Activated T-cell treated with anti-CD3 and anti-CD28 coated beads, Interleukin-2, amount 50 U/mL, for 24 hours (primary cell): ENCODE measurements around the gene STAT4.

Experiments
- DNase-seq: peaks from one replicate; pipeline ENCODE4 v3.0.0-alpha.2; 2020
- H3K27ac Mint-ChIP-seq: 2 replicates; pipeline ENCODE4 v1.8.0; 2020; ENCODE audit warnings: mild to moderate bottlenecking, mixed read lengths
- H3K27me3 Mint-ChIP-seq: 2 replicates; pipeline ENCODE4 v1.8.0; 2020; ENCODE audit warnings: mixed read lengths
- H3K36me3 Mint-ChIP-seq: 2 replicates; pipeline ENCODE4 v1.8.0; 2020; ENCODE audit warnings: low read depth, mixed read lengths
- H3K4me1 Mint-ChIP-seq: 2 replicates; pipeline ENCODE4 v1.8.0; 2020; ENCODE audit warnings: low read depth, mixed read lengths
- H3K4me3 Mint-ChIP-seq: 2 replicates; pipeline ENCODE4 v1.8.0; 2020; ENCODE audit warnings: mild to moderate bottlenecking, moderate library complexity, mixed read lengths
- H3K9me3 Mint-ChIP-seq: 2 replicates; pipeline ENCODE4 v1.8.0; 2020; ENCODE audit warnings: mixed read lengths

STAT4 gene

GRCh38 chr2:191065785-191066184, 85.0 kb downstream of the STAT4 start:
- peaks cover 68% of the 10 kb centered on the region for H3K36me3 Mint-ChIP-seq
- peak overlapping the region; percentile 70 for H3K4me3 Mint-ChIP-seq
- H3K27ac Mint-ChIP-seq = peak overlapping the region; percentile 75
- no peaks in the 10 kb centered on the region for H3K27me3 Mint-ChIP-seq
- H3K9me3 Mint-ChIP-seq = no peaks in the 10 kb centered on the region
- peaks cover 82% of the 10 kb centered on the region for H3K4me1 Mint-ChIP-seq
- no peak for DNase-seq

DNA sequence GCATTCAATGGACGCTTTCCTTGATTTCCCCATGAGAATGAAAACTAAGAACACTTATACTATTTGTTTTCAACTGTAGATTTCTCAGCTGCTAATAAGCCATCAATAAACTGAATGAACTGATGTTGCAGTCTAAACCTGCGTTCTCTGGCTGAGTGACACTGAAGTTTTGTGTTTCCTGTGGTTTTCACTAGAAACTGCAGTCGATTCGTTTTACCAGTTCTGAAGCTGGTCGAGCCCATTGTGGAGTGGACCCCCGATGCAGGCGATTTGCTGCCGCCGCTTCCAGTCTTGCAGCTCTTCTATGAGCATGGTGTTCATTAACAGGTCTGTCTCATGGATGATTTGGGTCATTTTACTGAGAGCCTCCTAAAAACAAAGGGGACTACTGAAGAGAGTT, 86.2 kb downstream of the STAT4 start:
- peak; percentile 46 for DNase-seq
- Mint-ChIP-seq H3K9me3 (no peaks in the 10 kb centered on the region), H3K4me1 (peaks cover 79% of the 10 kb centered on the region), H3K4me3 (peak overlapping the region; percentile 83), H3K36me3 (peaks cover 69% of the 10 kb centered on the region), H3K27ac (peak overlapping the region; percentile 93), H3K27me3 (no peaks in the 10 kb centered on the region)

- Mint-ChIP-seq H3K27me3 (no peaks in the 10 kb centered on the region), H3K4me3 (peak overlapping the region; percentile 19), H3K36me3 (peaks cover 71% of the 10 kb centered on the region), H3K4me1 (peaks cover 79% of the 10 kb centered on the region), H3K27ac (peak overlapping the region; percentile 51), H3K9me3 (no peaks in the 10 kb centered on the region)
- DNase-seq = no peak
Measured at GRCh38 chr2:191063584-191063983, 87.2 kb downstream of the STAT4 start.

- Mint-ChIP-seq H3K9me3 (no peaks in the 10 kb centered on the region), H3K27ac (peak overlapping the region; percentile 87), H3K4me3 (peak overlapping the region; percentile 21), H3K36me3 (peaks cover 68% of the 10 kb centered on the region), H3K4me1 (peaks cover 69% of the 10 kb centered on the region), H3K27me3 (no peaks in the 10 kb centered on the region)
- no peak for DNase-seq
Measured at GRCh38 chr2:191061381-191061980, 89.3 kb downstream of the STAT4 start.

GRCh38 chr2:191059308-191059707, 91.5 kb downstream of the STAT4 start:
- Mint-ChIP-seq H3K27me3 (no peaks in the 10 kb centered on the region), H3K9me3 (no peaks in the 10 kb centered on the region), H3K27ac (peak overlapping the region; percentile 45), H3K36me3 (peaks cover 61% of the 10 kb centered on the region), H3K4me1 (peaks cover 66% of the 10 kb centered on the region), H3K4me3 (no peak overlapping the region)
- DNase-seq = no peak

DNA sequence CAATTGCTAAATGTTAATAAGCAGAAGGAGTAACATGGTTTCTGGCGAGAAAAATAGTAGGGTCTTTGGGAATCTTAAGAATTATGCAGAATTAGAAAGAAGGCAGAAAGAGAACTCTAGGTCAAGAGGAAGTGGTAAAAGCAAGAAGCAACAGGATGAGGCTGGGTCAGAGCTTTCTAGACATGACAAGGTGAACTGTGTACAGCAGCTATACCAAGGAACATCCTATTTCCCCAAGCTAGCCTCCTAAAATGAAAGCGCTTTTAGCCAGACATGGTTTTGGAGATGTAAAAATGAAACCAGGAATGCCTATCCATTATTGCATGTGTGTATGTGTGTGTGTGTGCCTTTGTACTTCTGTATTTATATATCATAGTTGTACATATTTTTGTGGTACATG, 94.6 kb downstream of the STAT4 start:
- H3K4me1 Mint-ChIP-seq = peaks cover 40% of the 10 kb centered on the region

GRCh38 chr2:191053256-191053655, 97.5 kb downstream of the STAT4 start:
- Mint-ChIP-seq H3K9me3 (no peaks in the 10 kb centered on the region), H3K27me3 (no peaks in the 10 kb centered on the region), H3K27ac (no peak overlapping the region), H3K36me3 (peaks cover 30% of the 10 kb centered on the region), H3K4me3 (no peak overlapping the region), H3K4me1 (peaks cover 22% of the 10 kb centered on the region)
- no peak for DNase-seq

More for the DNA sequence above, 94.6 kb downstream of the STAT4 start:
- Mint-ChIP-seq H3K36me3 (peaks cover 46% of the 10 kb centered on the region), H3K9me3 (no peaks in the 10 kb centered on the region), H3K27me3 (no peaks in the 10 kb centered on the region), H3K27ac (peak overlapping the region; percentile 77), H3K4me3 (no peak overlapping the region)
- no peak for DNase-seq

DNA sequence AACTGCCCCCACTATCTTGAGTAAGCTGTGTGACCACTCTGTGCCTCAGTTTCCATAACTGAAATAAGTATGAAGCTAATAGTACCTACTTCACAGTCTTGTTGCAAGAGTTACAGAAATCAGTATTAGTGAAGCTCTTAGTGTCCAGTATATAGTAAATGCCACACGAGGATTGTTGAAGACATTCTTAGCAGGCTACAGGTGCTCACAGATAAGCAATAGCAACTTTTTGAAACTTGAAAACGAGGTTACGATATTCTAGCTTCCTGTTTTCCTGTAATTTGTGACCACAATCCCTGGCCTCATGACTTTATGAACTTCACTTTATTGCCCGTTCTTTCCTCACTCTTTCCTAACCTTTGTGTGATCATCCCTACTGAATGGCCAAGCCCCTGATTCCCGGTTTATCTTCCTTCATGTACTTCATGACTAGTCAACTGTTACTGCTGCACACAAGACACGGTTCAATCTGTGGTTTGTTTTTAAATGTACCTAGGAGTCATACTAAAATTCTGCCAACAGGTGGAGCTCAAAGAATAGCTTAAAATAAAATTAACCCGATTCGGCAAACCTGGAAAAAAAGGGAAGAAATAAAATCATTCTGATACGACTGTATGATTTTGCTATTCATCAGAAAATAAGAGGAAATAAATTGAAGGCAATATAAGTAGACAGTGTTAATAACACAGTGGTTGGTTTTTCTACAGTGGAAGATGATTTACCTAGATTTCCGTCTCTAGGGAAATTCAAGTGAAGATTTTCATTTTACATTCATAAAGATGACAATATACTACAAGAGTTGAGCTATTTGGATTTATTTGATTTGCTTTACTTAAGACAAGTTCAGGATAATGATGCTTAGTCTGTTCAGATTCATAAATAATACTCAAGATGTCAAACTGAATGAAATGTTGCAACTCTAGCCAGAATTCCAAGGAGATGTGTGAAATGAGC, 98.7 kb downstream of the STAT4 start:
- no peak for DNase-seq
- Mint-ChIP-seq H3K27me3 (no peaks in the 10 kb centered on the region), H3K4me3 (no peak overlapping the region), H3K4me1 (peaks cover 19% of the 10 kb centered on the region), H3K9me3 (no peaks in the 10 kb centered on the region), H3K36me3 (peaks cover 29% of the 10 kb centered on the region), H3K27ac (no peak overlapping the region)

- H3K4me1 Mint-ChIP-seq = peaks cover 12% of the 10 kb centered on the region
- no peak for DNase-seq
- H3K36me3 Mint-ChIP-seq = peaks cover 32% of the 10 kb centered on the region
- no peak overlapping the region for H3K4me3 Mint-ChIP-seq
- no peaks in the 10 kb centered on the region for H3K27me3 Mint-ChIP-seq
- H3K9me3 Mint-ChIP-seq = no peaks in the 10 kb centered on the region
- H3K27ac Mint-ChIP-seq = no peak overlapping the region
Measured at GRCh38 chr2:191051177-191051576, 99.6 kb downstream of the STAT4 start.

DNA sequence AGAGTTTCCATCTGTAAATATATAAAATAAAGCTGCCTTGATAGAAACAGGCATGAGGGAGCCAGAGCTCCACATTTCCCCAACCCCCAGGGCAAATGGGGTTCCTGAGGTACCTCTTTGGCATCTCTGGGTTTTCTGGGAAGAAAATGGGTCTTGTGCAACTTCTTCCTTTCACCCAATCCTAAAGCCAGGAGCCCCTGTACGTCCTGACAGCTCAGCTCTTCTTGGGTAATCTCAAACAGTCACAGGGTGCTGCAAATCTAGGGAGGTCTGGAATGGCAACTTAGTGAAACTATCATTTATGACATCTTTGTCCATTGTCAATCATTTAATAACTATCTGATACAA, 100.2 kb downstream of the STAT4 start:
- DNase-seq = no peak
- H3K4me3 Mint-ChIP-seq = no peak overlapping the region
- H3K27ac Mint-ChIP-seq = no peak overlapping the region
- peaks cover 8% of the 10 kb centered on the region for H3K4me1 Mint-ChIP-seq
- H3K9me3 Mint-ChIP-seq = no peaks in the 10 kb centered on the region
- H3K36me3 Mint-ChIP-seq = peaks cover 33% of the 10 kb centered on the region
- no peaks in the 10 kb centered on the region for H3K27me3 Mint-ChIP-seq

DNA sequence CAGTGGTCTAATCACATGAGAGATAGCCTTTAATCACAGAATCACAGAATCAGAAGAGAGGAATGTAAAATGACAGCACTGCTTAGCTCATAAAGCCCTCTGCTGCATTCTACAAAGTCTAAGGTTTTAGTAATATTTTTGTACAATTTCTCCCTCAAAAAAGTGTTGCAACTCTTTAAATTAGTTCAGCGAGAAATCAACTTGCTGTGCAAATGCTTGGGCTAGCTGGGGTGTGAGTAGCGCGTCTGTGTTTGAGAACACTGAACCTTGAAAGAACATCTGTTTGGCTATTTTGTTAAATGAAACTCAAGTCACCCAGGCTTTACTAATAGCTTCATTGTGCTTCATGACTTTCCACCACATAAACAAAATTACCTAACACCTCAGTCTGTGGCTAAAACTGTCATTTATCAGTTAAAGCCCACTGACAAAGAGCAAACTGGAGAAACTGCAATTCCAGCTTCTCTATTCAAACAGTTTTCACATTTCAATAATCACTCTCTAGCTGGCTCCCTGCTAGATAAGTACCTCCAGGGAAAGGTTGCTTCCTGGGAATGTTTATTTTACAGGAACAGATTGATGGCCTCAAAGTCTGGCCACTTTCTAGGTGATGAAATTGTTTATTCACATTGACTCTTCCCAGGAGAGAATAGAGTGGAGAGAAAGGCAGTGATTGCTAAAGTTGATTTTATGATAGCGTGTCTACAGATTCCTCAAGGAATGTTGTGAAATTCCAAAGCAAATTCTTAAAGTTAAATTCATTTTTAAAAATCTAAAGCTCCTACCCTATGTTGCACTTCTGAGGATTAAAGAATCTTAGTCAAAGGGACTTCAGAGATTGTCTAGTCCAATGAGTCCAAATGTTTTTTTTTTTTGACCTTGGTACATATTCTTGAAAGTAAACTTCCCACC, 100.8 kb downstream of the STAT4 start:
- peaks cover 37% of the 10 kb centered on the region for H3K36me3 Mint-ChIP-seq
- no peak for DNase-seq
- H3K9me3 Mint-ChIP-seq = no peaks in the 10 kb centered on the region
- H3K27ac Mint-ChIP-seq = no peak overlapping the region
- no peak overlapping the region for H3K4me3 Mint-ChIP-seq
- peaks cover 7% of the 10 kb centered on the region for H3K4me1 Mint-ChIP-seq
- H3K27me3 Mint-ChIP-seq = no peaks in the 10 kb centered on the region

DNA sequence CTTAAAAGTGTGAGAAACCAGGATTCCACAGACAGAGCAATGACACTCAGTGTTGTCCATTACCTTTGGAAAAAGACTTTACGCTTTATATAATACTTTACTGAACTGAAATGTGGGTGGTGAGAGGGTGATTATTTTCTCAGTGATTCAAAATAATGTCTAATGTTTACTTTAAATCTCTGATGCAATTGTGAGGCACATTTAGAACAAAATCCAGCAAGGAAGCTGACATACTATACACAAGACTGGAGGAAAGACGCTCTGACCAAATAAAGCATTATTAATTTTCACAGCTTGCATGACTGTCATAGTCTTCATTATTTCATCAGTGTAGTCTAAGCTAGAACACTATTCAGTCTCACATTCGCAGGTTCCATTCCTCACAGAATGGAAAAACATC, 102.7 kb downstream of the STAT4 start:
- H3K9me3 Mint-ChIP-seq = no peaks in the 10 kb centered on the region
- no peaks in the 10 kb centered on the region for H3K27me3 Mint-ChIP-seq
- no peak overlapping the region for H3K27ac Mint-ChIP-seq
- H3K4me1 Mint-ChIP-seq = peaks cover 7% of the 10 kb centered on the region
- no peak for DNase-seq
- H3K4me3 Mint-ChIP-seq = no peak overlapping the region
- peaks cover 44% of the 10 kb centered on the region for H3K36me3 Mint-ChIP-seq

GRCh38 chr2:191045141-191045540, 105.7 kb downstream of the STAT4 start:
- Mint-ChIP-seq H3K27ac (no peak overlapping the region), H3K36me3 (peaks cover 44% of the 10 kb centered on the region), H3K27me3 (no peaks in the 10 kb centered on the region), H3K9me3 (no peaks in the 10 kb centered on the region), H3K4me1 (peaks cover 14% of the 10 kb centered on the region), H3K4me3 (no peak overlapping the region)
- DNase-seq = no peak

DNA sequence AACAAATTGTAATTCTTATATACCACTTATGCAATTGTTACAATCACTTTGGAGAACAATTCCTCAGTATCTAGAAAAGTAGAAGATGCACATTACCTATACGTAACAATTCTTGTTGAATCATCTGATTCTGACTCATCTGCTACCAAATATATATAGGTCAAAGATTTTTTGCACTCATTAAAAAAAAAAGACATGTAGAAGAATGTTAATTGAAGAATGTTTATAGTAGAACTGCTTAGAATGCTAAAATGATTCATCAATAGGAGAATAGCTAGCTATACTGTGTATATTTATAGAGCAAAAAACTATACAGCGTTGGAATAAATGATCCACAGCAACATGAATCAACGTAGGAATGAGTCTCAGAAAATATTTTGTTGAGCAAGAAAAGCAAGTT, 107.4 kb downstream of the STAT4 start:
- H3K36me3 Mint-ChIP-seq = peaks cover 61% of the 10 kb centered on the region
- no peaks in the 10 kb centered on the region for H3K27me3 Mint-ChIP-seq
- H3K27ac Mint-ChIP-seq = no peak overlapping the region
- H3K4me1 Mint-ChIP-seq = peaks cover 30% of the 10 kb centered on the region
- H3K9me3 Mint-ChIP-seq = no peaks in the 10 kb centered on the region
- no peak overlapping the region for H3K4me3 Mint-ChIP-seq
- DNase-seq = no peak
